GM21723 (cell line): ENCODE results near the gene EEF2K.
"Not testable (repeated sequence)": the region's sequence is repeated elsewhere in the genome, so short reads cannot be mapped to it uniquely, and the experiment has no call there.

ENCODE experiments used
- ATAC-seq: cut with Tn5 transposase; IDR thresholded peaks from one replicate; pipeline ENCODE4 v1.9.1; 2021; ENCODE audit warnings: mild to moderate bottlenecking, moderate library complexity; ENCODE audit not compliant: unreplicated experiment

EEF2K gene

DNA sequence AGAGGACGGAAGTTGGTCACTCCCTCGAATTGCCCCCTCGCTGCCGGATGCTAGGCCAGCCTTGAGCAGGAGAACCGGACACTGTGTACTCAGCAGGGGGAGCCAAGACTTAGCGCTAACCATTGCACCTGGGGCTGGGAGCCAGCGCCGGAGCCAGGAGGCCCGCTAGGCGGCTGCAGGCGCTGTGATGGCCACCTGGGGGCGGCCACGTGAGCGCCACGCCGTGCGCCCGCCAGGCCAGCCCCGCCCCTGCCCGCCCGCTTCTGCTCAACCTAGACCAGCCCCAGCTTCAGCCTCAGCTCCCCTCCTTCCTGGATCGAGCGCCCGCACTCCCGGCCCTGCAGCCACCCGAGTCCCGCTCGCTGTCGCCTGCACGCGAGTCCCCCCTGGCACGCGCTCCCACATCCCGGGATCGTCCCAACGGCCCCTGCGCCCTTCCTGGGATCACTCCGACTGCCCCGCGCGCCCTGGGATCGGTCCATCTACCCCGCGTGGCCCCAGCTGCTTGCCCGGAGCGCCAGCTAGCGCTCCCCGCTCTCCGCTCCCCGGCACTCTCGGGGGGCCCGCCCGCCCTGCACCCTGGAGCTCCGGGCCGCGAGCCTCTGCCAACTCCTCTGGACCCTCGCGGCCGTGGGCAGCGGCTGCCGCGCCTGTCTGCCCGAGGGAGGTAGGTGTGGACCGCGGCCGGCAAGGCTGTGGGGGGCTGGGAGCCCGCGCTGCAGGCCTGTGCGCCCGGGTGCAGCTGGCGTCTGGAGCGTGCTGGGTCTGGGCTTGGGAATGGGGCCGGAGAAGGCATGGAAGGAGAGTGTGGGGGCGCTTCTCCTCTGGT is at the start of gene EEF2K:
EEF2K (plus strand) TSS at position 266 of the 829 bp plus-strand sequence. CDS start 19,452 bp downstream, outside the sequence.
- ATAC-seq: peak; percentile 74

DNA sequence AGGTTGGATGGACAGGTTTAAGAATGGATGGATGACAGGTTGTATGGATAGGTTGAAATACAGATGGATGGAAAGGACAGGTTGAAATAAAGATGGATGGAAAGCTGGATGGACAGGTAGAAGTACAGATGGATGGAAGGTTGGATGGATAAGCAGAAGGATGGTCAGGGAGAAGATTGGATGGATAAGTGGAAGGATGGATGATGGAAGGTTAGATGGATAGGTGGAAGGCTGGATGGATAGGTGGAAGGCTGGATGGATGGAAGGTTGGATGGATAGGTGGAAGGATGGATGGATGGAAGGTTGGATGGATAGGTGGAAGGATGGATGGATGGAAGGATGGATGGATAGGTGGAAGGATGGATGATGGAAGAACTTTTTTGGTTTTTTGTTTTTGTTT is 44.7 kb upstream of the EEF2K start:
- no peak for ATAC-seq

DNA sequence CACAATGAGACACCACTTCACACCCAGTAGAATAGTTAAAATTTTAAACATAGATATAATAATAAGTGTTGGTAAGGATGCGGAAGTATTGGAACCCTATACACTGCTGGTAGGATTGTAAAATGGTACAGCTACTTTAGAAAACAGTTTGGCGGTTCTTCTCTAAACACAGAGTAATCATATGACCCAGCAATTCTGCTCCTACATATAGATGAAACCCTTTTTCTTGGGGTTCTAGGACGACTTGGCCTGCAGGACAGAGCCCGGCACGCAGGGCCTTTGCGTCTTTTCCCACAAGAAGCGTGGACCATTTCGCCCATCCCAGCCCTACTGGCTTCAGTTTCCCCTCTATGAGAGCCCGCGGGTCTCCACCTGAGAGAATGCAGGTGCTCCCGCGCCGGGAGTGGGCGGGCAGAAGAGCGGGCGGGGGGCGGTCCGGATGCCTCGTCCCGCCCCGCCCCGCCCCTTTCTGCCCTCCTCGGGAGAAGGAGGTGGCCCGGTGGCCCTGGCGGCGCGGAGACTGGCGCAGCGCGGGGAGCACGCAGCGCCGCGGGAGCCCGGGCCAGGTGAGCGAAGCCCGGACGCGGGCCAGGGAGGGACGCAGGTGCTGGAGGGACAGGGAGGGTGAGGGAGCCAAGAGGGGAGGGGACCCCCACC is 44.0 kb upstream of the EEF2K start, which contains the start of gene SDR42E2:
SDR42E2 (plus strand) TSS at position 508 of the 657 bp plus-strand sequence. CDS start 3,077 bp downstream, outside the sequence.
- no peak for ATAC-seq

DNA sequence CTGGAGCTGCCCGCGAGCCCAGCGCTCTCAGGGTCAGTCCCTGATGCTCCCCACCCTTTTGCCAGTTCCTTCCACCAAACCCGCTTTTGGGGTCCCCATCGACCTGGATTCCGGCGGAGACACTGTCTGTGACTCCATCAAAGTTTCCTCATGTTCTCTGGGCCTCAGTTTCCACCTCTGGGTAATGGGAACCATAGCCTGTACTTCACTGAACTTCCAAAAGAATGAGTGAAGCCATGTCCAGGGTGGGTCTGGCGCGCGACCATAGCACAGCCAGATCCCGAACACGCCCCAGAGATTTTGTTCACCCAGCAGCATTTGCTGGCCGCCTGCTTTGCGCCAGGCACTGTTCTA is 43.4 kb upstream of the EEF2K start:
- ATAC-seq: no peak

DNA sequence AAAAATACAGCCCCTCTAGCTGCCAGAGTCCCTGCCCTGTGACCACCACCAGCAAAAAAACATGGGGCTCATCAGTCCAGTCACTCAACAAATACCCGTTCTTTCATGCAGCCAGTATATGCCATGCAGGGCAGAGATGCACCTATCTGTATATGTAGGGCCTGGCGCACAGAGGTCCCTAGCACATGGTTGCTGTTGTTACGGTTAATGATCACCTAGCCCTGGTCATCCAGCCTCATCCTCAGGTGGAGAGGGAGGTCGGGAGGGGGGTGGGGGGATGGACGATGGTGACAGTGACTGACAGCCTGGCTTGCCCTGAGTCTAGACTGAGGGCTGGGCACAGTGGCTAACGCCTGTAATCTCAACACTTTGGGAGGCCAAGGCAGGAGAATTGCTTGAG is 42.3 kb upstream of the EEF2K start:
- no peak for ATAC-seq

DNA sequence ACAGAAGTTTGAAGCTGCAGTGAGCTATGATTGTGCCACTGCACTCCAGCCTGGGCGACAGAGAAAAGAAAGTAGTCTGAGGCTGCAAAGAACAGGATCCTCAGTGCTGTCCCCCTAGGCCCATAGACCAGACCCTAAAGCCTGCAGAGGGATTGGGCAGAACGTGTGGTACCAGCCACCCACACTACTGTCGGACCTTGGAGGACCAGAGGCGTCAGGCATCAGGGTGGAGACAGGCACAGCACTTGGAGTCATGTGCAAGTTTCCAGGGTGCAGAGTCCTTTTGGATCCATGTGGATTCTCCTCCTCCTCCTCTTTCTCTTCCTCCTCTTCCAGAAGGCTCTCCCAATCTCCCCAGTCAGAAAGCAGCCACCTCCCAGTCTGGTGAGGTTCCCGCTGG is 41.6 kb upstream of the EEF2K start:
- no peak for ATAC-seq

DNA sequence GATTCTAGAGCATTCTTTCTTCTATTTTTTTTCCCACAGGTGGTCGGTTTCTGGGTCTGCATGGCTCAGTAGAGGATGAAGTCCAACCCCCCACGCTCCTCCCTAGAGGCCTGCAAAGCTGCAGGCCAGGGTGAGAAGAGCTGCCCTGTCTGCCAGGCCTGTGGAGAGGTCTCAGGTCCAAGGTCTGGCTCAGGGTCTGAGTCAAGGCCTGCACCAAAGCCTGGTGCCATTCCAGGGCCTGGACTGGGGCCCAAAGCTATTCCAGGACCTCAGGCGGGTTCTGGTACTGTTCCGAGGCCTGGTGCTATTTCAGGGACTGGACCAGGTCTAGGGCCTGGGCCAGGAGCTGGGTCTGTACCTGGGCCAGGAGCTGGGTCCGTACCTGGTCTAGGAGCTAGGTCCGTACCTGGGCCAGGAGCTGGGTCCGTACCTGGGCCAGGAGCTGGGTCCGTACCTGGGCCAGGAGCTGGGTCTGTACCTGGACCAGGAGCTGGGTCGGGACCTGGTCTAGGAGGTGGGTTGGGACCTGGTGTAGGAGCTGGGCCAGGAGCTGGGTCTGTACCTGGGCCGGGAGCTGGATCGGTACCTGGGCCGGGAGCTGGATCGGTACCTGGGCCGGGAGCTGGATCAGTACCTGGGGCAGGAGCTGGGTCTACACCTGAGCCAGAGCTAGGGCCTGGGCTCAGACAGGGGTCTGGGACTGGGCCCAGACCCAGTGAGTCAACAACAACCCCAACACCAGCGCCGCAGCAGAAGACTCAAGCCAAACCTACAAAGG is 40.4 kb upstream of the EEF2K start:
- ATAC-seq: no peak

DNA sequence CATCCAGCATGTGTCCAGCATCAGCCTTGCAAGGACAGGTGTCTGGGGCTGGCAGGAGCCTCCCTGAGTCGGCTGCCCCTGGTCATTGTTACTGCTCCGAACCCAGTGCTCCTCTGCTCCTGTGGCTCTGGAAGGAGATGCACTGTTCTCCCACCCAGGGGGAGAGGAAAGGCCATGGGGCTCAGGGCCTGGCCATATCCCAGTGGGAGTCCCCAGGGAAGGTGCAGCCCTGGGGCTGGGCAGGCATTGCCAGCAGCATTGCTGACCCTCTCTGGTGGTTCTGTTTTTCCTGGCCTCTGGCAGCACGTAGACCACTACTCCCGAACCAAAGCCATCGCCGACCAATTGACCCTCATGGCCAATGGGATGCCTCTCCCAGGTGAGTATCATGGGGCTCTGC is 34.1 kb upstream of the EEF2K start:
- ATAC-seq: no peak

DNA sequence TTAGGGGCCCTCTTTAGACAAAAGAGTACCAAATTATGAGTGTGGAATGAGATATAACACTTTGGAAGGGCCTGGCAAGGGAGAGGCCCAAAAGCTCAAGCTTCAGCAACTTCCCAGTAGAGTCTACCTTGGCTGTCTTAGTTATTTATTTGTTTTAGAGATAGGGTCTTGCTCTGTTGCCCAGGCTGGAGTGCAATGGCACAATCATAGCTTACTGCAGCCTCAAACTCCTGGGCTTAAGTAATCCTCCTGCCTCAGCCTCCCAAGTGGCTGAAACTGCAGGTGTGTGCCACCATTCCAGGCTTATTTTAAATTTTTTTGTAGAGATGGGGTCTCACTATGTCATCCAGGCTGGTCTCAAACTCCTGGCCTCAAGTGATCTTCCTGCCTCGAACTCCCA is 33.4 kb upstream of the EEF2K start:
- ATAC-seq: not testable (repeated sequence)

DNA sequence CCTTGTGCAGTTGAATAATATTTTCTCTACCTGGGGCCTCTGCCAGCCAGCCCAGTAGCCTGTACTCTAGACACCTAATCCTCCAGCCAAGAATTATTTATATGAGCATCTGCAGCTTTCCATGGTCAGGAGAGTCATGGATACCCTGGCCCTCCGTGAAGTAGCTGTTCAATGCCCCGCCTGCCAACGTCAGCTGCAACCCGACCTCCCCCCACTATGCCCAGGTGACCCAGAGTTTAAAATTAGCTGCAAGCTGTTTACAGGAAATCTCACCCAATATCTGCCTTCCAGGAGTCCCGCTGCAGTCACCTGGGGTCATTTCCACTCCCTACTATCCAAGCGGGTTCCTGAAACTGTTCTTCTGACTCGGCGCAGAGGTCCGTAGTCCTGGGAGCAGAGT is 31.4 kb upstream of the EEF2K start:
- no peak for ATAC-seq

DNA sequence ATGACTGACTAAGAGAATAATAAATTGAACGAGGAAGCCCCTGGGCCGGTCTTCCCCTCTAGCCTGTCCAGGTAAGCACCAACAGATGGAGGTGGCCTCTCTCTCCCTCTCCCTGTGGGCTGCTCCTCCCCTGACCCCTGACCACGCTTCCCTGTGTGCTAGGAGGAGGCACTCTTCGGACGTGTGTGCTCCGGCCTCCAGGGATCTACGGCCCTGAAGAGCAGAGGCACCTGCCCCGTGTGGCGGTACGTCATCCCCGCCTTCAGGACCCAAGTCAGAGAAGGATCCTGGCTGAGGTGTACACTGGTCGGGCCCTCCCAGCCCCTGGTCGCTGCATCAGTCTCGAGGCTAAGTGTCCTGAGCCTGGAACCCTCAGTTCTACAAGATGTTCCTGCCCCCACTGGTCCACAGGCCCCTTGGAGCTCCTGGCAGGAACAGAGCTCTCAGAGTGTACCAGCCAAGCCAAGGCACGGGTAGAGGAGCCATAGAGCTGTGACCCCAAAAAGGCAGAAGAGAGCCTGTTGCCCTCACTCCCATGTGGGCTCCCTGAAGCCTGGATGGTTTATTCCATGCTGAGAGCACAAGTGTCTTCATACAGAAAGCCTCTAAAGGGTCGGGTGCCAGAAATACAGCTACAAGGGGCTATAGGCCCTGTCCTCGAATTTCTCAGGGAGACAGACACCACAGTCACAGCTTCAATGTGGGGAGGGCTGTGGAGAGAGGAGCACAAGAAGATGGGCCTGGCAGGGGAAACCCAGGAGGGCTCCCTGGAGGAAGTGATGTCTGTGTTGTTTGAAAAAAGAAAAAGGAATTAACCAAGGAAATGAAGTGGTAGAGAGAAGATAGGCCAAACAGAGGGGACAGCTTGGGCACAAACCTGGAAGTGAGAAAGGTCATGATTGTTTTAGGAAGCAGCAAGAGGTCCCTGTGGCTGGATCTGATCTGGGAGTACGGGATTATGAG is 27.8 kb upstream of the EEF2K start:
- ATAC-seq: no peak

DNA sequence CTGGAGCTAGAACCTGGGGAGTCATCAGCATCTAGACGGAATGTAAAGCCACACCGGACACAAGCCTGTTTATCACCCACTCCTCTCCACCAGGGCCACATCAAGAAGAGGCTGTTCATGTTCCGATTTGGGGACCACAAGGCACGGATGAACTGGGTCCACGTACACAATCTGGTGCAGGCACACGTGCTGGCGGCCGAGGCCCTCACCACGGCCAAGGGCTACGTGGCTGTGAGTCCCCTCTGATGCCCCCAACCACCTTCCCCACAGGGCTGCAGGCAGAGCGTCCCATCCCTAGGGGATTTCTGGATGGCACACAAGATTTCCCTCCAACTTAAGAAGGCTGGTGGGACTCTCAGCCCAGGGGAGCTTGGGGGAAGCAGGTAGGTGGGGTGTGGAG is 24.7 kb upstream of the EEF2K start:
- no peak for ATAC-seq

DNA sequence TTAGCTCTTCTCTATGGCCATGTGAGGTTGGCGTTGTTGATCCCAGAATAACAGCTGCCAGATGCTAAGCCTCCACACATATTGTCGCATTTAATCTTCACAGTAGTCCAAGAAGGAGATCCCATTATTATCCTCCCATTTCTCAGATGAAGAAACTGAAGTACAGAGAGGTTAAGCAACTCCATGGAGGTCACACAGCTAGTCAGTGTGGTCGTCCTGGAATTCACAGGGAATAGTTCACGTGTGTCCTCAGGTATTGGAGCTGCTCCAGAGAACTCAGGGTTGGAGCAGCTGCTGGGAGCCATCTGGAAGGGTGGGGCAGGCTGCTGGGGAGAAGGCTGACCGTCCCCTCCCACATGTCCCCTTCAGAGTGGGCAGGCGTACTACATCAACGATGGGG is 24.2 kb upstream of the EEF2K start:
- no peak for ATAC-seq

DNA sequence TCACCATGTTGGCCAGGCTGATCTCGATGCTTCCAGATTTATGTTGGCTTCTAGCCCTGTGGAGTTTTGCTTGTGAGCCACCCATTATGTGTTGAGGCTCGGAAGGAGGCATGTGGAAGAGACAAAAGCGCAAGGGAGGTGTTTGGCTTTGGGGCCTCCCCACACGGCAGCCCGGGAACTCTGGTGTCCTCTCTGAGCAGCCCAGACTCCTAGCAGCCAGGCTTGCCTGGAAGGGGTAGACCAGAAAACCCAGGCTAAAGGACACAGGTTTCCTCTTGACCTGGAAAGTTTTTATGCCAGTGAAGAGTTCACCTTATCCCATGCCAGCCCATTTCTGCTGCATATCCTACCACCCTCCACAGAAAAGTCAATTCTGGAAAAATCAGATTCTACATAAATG is 22.7 kb upstream of the EEF2K start:
- ATAC-seq: no peak

DNA sequence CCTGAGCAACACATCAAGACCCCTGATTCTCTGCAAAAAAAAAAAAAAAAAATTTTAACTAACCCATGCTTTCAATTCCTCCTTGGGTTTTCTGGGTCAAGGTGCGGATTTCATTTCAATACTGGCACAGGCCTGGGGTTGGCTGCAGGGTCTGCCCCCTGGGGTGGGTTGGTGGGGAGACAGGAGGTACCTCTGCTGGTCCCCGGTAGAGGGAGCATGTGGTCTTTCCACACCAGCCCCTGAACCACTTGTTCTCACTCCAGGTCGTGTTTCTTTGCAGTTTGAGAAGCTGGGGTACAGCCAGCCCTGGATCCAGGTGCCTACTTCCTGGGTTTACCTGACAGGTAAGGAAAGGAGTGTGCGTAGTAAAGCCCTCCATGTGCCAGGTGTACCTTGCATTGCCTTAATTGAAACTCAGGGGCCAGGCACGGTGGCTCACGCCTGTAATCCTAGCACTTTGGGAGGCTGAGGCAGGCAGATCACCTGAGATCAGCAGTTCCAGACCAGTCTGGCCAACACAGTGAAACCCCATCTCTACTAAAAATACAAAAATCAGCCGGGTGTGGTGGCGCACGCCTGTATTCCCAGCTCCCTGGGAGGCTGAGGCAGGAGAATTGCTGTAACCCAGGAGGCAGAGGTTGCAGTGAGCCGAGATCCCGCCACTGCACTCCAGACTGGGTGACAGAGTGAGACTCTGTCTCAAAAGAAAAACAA is 22.0 kb upstream of the EEF2K start:
- no peak for ATAC-seq

DNA sequence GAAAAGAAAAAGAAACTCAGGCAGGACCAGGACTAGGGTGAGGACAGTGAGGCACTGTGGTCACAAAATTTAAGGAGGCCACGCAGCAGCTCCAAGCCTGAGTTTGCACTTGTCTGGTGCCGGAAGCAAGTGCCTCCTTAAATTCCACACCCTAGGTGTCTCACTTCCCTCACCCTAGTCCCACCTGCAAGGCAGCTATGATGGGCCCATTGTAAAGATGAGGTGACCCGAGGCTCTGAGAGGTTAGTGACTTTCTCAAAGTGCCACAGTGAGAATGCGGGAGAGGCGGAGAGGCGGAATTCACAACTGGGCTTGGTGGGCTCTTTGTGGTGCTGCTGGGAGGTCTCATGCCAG is 21.5 kb upstream of the EEF2K start:
- no peak for ATAC-seq

DNA sequence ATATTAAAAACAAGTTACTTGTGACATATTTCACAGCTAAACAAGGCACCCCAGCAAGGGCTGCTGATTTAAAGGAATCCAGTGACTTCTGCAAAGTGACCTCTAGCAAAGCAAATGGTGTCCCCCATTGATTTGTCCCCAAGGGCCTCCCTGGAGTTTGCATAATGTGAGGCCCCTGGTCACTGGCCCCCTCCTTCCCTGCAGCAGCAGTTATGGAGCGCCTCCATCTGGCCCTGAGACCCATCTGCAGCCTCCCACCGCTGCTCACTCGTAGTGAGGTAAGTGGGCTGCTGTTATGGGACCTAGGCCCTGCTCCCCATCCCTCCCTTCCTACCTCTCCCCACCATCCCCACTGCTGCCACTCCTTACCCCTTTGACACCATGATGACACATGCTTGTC is 19.6 kb upstream of the EEF2K start:
- no peak for ATAC-seq

DNA sequence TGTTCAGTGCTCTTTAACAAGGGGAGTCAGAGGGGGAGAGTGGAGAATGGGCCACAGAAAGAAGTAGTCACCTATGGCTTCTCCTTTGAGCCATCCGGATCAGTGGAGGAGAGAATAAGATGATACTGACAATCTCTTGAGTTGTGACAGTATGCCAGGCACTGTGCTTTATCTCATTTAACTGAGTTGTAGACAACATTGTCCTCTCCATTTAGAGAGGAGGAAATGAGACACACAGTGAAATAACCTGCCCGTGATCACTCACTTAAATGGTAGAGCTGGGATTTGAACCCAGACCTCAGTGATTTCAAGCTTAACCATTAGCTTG is 17.8 kb upstream of the EEF2K start:
- no peak for ATAC-seq

DNA sequence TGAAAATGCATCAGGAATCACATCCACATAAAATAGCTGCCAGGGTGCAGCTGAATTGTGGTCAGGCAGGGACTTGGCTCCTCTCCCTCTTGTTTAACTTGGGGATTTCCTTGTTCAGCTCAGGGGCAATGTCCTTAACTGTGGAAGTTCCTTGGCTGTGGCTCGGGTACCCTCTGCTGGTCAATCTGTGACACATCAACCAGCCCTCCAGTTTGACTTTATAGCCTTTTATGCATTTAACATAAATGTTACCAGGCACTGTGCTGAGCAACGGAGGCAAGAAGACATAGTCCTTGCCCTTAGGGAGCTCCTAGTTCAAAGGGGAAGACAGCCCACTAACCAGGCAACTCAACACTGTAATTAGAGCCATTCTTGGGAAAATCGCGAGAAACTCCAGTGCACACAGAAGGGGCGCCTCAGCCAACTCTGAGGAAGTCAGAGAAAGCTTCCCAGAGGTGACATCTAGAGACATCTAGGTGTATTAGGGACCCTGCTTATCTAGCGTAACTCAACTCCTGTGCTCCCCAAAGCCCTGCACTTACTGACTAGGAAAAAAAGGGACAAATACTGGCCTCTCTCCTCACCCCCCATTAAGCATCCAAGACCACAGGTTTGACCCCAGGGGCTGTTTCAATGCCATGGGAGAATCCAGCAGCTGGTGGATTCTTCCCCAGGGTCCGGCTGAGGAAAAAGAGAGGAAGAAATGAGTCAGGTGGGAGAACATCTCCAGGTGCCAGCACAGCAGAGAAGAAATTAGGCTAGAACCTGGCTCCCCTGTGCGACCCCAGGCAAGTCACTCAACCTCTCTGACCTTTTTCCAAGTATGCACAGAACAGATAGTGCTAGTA is 17.3 kb upstream of the EEF2K start:
- no peak for ATAC-seq
